ENCODE results near the gene ACSF3. TPM values are rescaled to one million over a fixed set of nuclear protein-coding genes. Genes with fewer than 3 reads are reported as not detected.

The ACSF3 gene
- total RNA-seq, 1 donor from 2014 or later, result 31.7 TPM

DNA sequence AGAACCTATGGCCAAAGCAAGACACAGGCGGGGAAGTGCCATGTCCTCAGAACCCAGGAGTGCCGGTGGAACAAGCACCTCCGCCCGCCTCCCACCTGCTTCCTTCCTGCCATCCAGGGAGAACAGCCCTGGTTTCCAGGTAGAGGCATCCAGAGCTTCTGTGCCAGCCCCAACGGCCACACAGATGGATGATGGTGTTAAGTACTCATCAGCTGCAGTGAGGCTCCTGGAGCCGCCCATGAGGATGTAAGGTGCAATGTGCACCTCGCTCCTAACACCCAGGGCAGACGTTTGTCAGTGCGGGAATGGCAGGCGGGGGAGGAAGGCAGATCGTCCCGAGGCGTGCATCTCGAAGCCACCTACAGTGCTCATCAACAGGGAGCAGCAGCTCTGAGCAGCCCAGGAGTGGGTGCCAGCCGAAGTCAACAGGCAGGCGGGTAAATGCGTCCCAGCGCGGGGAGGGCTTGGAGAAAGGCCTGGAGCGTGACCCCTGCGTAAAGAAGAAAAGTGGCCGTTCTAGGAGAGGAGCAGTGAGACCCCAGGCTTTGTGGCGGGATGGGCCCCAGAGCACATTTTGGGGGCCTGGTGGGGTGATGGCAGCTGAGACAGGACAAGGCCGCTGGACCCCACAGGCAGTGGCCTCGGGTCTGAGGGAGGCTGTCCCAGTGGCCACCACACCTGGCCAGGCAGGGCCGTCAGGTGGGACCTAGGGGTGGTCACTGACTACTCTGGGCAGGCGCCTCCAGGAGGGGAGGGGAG is 46.1 kb upstream of the ACSF3 start:
- Histone ChIP-seq H3K9me3 (no peaks in the 10 kb centered on the region), H3K4me1 (no peaks in the 10 kb centered on the region), H3K36me3 (no peaks in the 10 kb centered on the region), H3K27ac (no peak overlapping the region), H3K4me3 (no peak overlapping the region), H3K27me3 (ENCODE audit: low read depth) (peaks cover 71% of the 10 kb centered on the region)
- no peak for ATAC-seq
- TF ChIP-seq, protein P1, sequence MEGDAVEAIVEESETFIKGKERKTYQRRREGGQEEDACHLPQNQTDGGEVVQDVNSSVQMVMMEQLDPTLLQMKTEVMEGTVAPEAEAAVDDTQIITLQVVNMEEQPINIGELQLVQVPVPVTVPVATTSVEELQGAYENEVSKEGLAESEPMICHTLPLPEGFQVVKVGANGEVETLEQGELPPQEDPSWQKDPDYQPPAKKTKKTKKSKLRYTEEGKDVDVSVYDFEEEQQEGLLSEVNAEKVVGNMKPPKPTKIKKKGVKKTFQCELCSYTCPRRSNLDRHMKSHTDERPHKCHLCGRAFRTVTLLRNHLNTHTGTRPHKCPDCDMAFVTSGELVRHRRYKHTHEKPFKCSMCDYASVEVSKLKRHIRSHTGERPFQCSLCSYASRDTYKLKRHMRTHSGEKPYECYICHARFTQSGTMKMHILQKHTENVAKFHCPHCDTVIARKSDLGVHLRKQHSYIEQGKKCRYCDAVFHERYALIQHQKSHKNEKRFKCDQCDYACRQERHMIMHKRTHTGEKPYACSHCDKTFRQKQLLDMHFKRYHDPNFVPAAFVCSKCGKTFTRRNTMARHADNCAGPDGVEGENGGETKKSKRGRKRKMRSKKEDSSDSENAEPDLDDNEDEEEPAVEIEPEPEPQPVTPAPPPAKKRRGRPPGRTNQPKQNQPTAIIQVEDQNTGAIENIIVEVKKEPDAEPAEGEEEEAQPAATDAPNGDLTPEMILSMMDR (IDR thresholded peaks at IDR 0.05), result no peak
- intact Hi-C loops (cut with DNase I), result no loop called here
- DNase-seq, result peak; percentile 38

DNA sequence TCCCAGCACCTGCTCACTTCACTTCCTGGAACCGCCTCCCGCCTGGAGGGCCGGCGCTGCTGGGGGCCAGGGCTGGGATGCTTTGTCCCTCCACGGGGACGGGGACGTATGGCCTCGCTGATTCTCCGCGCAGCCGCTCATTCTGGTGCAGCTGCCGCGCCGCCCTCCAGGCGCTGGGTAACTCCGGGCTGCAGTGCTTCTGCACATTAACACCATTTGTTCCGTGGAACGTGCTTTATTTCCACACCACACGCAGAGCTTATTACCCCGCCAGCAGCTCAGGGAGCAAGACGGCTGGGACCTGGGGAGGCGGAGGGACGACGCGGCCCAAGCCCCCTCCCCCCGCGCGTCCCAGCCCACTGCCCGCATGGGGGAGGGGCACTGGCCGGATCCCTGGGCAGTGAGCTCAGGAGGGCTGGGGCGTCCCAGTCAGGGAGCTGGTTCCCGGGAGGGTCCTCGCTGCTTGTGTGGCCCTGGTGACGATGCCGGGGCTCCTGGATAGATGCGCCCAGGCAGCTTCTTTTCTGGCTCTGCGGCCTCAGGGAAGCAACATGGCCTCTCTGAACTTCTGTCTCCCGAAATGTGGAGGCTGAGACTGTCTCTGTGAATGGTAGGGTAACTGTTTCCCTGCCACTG is 45.4 kb upstream of the ACSF3 start:
- TF ChIP-seq, protein P1 (IDR thresholded peaks at IDR 0.05), result no peak
- intact Hi-C loops (cut with DNase I), result no loop called here
- peaks cover 71% of the 10 kb centered on the region for H3K27me3 ChIP-seq (ENCODE audit: low read depth)
- DNase-seq, result peak; percentile 41
- no peaks in the 10 kb centered on the region for H3K36me3 ChIP-seq
- H3K9me3 ChIP-seq, result no peaks in the 10 kb centered on the region
- no peak overlapping the region for H3K4me3 ChIP-seq
- no peaks in the 10 kb centered on the region for H3K4me1 ChIP-seq
- ATAC-seq, result no peak
- H3K27ac ChIP-seq, result no peak overlapping the region

DNA sequence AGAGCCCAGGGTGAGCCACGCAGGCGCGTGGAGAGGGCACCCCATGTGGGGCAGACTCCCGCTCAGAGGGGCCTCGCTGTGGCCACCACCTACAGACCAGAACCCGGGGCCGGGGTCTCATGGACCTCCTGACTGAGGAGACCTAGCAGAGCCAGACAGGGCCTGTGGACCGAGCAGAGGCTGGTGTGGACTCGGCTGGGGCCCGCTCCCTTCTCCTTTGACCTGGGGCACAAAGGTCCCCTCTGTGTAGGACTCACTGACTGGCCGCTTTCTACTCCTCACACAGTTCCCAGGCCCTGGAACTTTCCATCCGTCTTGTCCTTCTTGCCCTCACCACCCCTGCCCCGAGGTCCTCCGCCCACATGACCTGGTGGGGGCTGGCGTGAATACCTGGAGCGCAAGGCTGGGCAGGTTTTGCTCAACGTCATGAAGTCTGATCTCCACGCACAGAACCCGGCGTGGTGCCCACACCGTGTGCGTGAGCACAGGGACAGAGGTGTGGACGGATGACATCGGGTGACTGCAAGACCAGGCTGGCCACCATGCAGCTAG is 44.7 kb upstream of the ACSF3 start:
- Histone ChIP-seq H3K27ac (no peak overlapping the region), H3K36me3 (no peaks in the 10 kb centered on the region), H3K27me3 (ENCODE audit: low read depth) (peaks cover 72% of the 10 kb centered on the region), H3K4me3 (no peak overlapping the region), H3K4me1 (no peaks in the 10 kb centered on the region), H3K9me3 (no peaks in the 10 kb centered on the region)
- TF ChIP-seq, protein P1 (IDR thresholded peaks at IDR 0.05), result no peak
- ATAC-seq, result no peak
- intact Hi-C loops (cut with DNase I), result no loop called here
- peak; percentile 43 for DNase-seq

DNA sequence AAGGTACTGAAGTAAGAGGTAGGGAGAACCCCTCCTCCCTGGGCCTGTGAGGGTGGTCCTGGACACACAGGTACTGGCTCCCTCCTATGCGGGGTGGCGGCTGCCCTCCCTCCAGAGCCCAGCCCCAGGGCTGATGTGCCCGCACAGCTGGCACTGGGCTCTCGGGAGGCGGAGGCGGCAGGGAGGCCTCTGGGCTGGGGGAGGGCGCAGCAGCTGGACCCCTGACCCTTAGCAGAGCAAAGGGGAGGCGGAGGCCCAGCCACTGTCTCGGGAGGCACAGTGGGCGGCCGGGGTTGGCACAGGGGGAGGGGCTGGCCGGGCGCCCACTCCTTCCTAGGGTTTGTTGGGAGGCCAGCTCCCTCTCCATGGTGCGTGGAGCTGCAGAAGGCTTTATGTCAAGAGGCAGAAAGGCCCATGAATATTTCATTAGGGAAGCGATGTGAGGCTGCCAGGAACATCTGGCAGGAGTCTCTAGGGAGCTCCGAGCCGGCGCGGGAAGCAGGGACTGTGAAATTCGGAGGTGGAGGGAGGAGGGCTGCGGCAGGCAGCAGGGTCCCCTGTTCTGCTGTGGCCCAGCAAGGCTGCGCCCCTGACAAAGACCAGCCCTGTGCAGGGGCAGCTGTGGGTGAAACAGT is 44.1 kb upstream of the ACSF3 start:
- intact Hi-C loops (cut with DNase I), result no loop called here
- Histone ChIP-seq H3K4me1 (no peaks in the 10 kb centered on the region), H3K27ac (no peak overlapping the region), H3K27me3 (ENCODE audit: low read depth) (peaks cover 66% of the 10 kb centered on the region), H3K36me3 (no peaks in the 10 kb centered on the region), H3K4me3 (no peak overlapping the region), H3K9me3 (no peaks in the 10 kb centered on the region)
- TF ChIP-seq, protein P1 (IDR thresholded peaks at IDR 0.05), result no peak
- DNase-seq (peak; percentile 13), ATAC-seq (no peak)

DNA sequence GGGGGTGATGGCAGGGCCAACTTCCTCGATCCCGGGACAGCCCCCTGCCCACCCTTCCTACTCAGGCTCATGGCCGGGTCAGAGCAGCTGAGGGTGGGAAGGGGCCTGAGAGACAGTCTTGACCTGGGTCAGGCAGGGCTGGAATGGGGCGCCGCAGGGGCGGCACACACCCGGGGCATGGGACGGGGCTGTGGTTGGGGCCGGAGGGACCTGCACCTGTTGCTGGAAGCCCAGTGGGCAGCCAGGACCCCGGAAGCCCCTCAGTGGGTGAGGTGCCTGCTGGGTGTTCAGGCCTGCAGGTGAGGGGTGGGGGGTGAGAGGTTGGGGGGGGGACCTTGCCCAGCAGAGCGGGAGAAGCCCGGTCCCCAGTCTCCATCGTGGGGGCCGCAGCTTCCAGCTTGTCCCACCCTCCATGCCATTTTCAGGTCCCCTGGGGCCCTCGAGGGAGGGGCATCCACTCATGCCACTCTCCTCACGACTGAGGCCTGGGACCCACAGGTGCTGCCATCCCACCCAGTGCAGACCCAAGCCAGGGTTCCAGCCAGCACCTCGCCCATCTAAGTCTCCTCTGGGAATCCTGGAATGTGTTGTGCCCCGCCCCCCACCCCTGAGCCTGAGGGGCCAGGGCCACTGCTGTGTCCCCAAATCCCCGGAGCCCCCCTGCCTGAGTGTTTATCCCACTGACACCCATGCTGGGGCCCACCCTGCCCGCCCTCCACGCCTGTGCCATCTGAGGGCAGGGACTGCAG is 43.4 kb upstream of the ACSF3 start:
- H3K9me3 ChIP-seq, result no peaks in the 10 kb centered on the region
- ATAC-seq (no peak), DNase-seq (peak; percentile 40)
- peaks cover 72% of the 10 kb centered on the region for H3K27me3 ChIP-seq (ENCODE audit: low read depth)
- no peaks in the 10 kb centered on the region for H3K4me1 ChIP-seq
- TF ChIP-seq, protein P1 (IDR thresholded peaks at IDR 0.05), result no peak
- no peak overlapping the region for H3K27ac ChIP-seq
- no peak overlapping the region for H3K4me3 ChIP-seq
- intact Hi-C loops (cut with DNase I), result no loop called here
- H3K36me3 ChIP-seq, result no peaks in the 10 kb centered on the region
